Ishikawa (cell line): ENCODE data around the gene F11R.

ENCODE experiments used
- CEBPB ChIP-seq: IDR thresholded peaks from 2 replicates; pipeline ENCODE4 v1.6.1; 2012
- CREB1 ChIP-seq: IDR thresholded peaks from 2 replicates; pipeline ENCODE4 v1.6.1; 2012; ENCODE audit warnings: low read depth
- EGR1 ChIP-seq: IDR thresholded peaks from 2 replicates; pipeline ENCODE4 v1.6.1; 2012
- EP300 ChIP-seq: IDR thresholded peaks from 2 replicates; pipeline ENCODE4 v1.6.1; 2012; ENCODE audit warnings: borderline replicate concordance
- FOXM1 ChIP-seq: IDR thresholded peaks from 2 replicates; pipeline ENCODE4 v1.6.1; 2012; ENCODE audit warnings: low read depth, borderline replicate concordance
- MAX ChIP-seq: IDR thresholded peaks from 2 replicates; pipeline ENCODE4 v1.6.1; 2012
- NFIC ChIP-seq: IDR thresholded peaks from 2 replicates; pipeline ENCODE4 v1.6.1; 2012
- RAD21 ChIP-seq: IDR thresholded peaks from 2 replicates; pipeline ENCODE4 v1.6.1; 2012; ENCODE audit warnings: low read depth
- TAF1 ChIP-seq: IDR thresholded peaks from 2 replicates; pipeline ENCODE4 v1.6.1; 2012; ENCODE audit warnings: low read depth, mild to moderate bottlenecking
- TCF12 ChIP-seq: IDR thresholded peaks from 2 replicates; pipeline ENCODE4 v1.6.1; 2012; ENCODE audit warnings: low read depth
- TEAD4 ChIP-seq: IDR thresholded peaks from 2 replicates; pipeline ENCODE4 v1.6.1; 2012
- USF1 ChIP-seq: IDR thresholded peaks from 2 replicates; pipeline ENCODE4 v1.6.1; 2012
- YY1 ChIP-seq: IDR thresholded peaks from 2 replicates; pipeline ENCODE4 v1.6.1; 2012; ENCODE audit warnings: low read depth
- ZBTB7A ChIP-seq: IDR thresholded peaks from 2 replicates; pipeline ENCODE4 v1.6.1; 2012; ENCODE audit warnings: low read depth
- TF ChIP-seq, protein P1 (sequence below): IDR thresholded peaks from 2 replicates; pipeline ENCODE4 v1.6.1; 2012; ENCODE audit warnings: low read depth, mild to moderate bottlenecking

F11R gene

GRCh38 chr1:160961419-160961818 lies 59.5 kb downstream of the F11R start:
- no peak for TF ChIP-seq CEBPB
- TF ChIP-seq FOXM1 = no peak
- TF ChIP-seq TCF12 = no peak
- TF ChIP-seq USF1 = no peak
- no peak for TF ChIP-seq CREB1
- TF ChIP-seq MAX = no peak
- TF ChIP-seq TEAD4 = no peak
- TF ChIP-seq YY1 = no peak
- no peak for TF ChIP-seq TAF1
- TF ChIP-seq NFIC = no peak
- TF ChIP-seq EP300 = no peak
- TF ChIP-seq EGR1 = no peak
- TF ChIP-seq, protein P1, sequence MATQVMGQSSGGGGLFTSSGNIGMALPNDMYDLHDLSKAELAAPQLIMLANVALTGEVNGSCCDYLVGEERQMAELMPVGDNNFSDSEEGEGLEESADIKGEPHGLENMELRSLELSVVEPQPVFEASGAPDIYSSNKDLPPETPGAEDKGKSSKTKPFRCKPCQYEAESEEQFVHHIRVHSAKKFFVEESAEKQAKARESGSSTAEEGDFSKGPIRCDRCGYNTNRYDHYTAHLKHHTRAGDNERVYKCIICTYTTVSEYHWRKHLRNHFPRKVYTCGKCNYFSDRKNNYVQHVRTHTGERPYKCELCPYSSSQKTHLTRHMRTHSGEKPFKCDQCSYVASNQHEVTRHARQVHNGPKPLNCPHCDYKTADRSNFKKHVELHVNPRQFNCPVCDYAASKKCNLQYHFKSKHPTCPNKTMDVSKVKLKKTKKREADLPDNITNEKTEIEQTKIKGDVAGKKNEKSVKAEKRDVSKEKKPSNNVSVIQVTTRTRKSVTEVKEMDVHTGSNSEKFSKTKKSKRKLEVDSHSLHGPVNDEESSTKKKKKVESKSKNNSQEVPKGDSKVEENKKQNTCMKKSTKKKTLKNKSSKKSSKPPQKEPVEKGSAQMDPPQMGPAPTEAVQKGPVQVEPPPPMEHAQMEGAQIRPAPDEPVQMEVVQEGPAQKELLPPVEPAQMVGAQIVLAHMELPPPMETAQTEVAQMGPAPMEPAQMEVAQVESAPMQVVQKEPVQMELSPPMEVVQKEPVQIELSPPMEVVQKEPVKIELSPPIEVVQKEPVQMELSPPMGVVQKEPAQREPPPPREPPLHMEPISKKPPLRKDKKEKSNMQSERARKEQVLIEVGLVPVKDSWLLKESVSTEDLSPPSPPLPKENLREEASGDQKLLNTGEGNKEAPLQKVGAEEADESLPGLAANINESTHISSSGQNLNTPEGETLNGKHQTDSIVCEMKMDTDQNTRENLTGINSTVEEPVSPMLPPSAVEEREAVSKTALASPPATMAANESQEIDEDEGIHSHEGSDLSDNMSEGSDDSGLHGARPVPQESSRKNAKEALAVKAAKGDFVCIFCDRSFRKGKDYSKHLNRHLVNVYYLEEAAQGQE = no peak
- no peak for TF ChIP-seq RAD21
- no peak for TF ChIP-seq ZBTB7A

GRCh38 chr1:160956966-160957365 lies 64.0 kb downstream of the F11R start:
- TF ChIP-seq EP300 (no peak), FOXM1 (no peak), ZBTB7A (no peak)

DNA sequence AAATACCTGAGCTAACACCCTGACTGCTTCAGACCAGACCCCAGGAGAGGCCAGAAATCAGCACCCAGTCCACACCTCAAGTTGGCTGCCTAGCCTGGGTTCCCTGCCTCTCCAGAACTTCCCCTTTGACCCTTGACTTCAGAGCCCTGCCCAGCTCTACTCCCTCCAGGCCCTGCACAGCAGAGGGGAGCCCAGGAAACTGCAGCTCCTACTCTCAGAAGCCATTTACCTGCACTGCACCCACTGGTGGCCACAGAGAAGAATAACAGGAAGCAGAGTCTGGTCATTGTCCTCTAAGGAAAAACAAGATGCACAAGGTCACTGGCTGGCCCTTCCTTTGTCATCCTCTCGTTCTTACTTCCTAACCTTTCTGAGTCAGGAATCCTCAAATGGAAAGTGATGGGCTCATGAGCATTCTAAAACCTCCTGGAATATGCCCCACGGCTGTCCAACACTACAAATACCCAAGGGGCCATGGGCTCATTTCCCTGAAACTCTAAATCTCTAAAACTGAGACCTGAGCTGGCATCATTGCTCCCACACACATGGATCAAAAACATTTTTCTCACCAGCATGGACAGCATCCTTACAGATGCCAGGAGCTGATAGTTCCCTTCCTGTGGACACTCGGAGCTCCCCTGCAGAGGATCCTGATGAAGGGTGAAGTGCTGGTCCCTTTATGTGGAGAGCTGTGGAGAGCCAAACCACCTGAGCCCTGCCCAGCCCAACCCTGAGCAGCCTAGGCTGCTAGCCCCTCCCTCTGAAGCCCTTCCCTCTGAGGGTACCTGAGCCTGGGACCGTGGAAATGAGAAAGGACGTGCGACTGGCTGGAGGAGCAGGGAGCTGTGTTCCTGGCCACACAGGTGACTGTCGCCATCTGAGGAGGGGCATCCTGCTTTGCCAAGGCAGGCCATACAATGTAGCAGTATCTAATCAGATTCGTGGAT lies 66.5 kb downstream of the F11R start, which contains the start of gene ITLN2:
Gene ITLN2, minus strand, starts transcription at position 652 of the 947 bp plus-strand sequence. Its CDS starts 68 bp downstream, at position 584.
- TF ChIP-seq RAD21 (peak; percentile 55; the same call in 1 of the 2 replicates), ZBTB7A (no peak), TEAD4 (no peak)

DNA sequence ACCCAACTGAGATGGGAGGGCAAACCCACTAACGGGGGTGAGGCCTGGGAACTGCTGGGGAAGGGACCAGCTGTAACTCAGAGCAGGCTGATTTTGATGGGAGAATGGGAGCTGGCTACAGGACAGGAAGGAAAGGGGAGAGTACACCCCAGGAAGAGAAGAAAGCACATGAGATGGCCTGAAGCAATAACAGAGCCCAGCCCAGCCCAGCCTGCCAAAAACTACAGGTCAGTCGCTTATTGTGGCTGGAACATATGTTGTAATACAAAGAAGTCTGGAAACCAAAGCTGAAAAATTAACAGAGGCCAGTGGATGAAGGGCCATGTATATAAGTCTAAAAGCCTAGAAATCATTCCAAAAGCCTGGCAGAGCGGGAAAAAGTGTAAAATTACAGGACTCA lies 67.9 kb downstream of the F11R start:
- TF ChIP-seq MAX = no peak
- TF ChIP-seq FOXM1 = no peak
- no peak for TF ChIP-seq CREB1
- TF ChIP-seq CEBPB = no peak
- no peak for TF ChIP-seq USF1
- no peak for TF ChIP-seq RAD21
- no peak for TF ChIP-seq YY1
- TF ChIP-seq TEAD4 = no peak
- TF ChIP-seq TCF12 = no peak
- TF ChIP-seq EGR1 = no peak
- no peak for TF ChIP-seq NFIC
- no peak for TF ChIP-seq ZBTB7A
- TF ChIP-seq TAF1 = no peak
- TF ChIP-seq, protein P1 = no peak

DNA sequence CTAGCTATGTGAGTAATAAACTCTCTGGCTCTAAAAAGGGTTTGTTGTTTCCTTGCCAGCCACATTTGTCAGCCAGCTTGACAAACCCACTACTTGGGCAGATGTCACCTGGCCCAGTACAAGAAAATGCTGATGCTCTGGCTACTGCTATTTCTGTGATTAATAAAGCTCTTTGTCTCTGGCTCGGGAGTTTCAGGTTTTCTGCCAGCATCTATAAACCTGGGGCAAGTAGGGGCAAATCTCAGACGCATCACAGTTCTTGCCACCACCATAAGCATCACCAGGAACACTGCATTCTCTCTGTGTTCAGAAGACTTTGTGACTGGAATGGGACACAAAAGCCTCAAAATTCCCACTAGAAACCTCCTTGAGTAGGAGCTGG lies 68.8 kb downstream of the F11R start:
- TF ChIP-seq CEBPB (no peak), ZBTB7A (no peak), TCF12 (no peak), RAD21 (no peak), CREB1 (no peak), EP300 (no peak), YY1 (no peak), EGR1 (no peak), NFIC (no peak)
- TF ChIP-seq, protein P1 = no peak
